Fibroblast of skin of left quadriceps (primary cell): Measurements from ENCODE around the gene TMBIM6.
"Not testable (repeated sequence)": the region's sequence is repeated elsewhere in the genome, so short reads cannot be mapped to it uniquely, and the experiment has no call there.

Source experiments
- DNase-seq, 2 experiments: peaks; one replicate each; pipeline ENCODE4 v3.0.0-alpha.2; 2013; ENCODE audit warnings: low read depth in 2 of 2

The TMBIM6 gene

DNA sequence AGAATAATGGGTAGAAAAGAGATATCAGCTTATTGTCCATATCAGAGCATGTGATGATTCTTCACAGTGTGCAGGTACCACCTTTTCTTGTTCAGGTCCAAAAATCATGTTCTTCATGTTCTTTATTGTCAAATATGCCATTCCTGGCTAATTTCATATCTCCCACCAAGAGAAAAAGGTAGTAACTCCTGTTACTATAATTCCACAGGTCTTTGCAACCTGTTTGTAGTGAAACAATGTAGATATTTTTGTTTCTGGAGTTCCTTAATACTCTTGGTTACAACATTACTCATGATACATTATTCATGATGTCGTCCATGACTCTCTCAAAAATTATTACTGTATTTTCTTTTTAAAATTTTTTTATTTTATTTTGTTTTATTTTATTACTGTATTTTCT is 11.3 kb upstream of the TMBIM6 start:
- DNase-seq = no peak

DNA sequence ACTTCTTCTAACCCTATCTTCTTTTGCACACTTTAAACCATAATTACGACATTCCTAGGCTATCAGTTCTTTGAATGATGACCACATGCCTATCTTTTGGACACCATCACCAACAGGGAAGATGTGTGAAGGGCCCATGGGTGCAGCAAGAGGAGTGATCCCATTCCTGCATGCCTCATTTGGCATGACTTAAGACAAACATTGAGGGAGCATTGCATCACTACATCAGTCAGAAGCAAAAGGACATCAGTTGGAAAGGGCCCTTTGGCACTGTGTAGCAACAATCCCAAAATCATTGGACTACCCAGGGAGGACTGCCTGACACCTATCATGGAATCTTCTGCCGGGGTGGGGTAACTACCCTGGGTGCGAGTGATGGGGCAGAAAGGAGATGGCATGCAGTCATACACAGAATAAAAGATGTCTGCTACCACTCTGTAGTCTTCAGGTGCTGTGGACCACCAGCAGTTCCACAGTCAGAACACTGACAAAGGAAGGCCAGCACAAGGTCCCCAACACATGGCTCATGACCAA is 10.7 kb upstream of the TMBIM6 start:
- DNase-seq = no peak

DNA sequence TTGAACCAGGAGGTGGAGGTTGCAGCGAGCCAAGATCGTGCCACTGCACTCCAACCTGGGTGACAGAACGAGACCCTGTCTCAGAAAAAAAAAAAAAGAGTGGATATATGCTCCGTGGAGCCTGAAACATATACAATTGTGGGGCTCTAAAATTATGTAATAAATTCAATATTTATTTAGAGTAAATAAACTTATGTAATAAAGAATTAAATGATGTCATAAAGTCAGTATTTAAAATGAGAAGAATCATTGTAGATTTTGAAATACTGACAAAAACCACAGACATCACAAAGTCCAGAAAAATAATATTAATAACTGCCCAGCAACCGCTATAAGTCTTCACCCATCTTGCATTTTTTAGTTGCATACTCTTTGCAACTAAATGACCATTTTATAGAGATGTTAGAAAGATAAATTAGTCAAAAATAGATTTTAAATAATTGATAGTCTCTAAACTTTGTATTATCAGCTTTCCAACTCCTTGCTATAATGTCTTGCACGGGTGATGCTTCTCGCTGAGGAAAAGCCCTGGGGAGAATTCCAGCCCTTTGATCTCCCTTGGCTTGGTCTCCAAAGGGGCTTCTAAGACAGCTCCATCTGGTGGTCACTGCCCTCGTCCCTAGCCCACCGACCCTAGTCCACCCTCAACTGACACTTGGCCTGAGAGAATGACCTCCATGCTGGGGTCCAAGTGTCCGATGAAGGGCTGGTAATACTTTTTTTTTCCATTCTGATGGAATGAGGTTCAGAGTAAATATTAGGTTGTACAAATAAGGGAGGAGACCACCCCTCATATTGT is 7.9 kb upstream of the TMBIM6 start:
- no peak for DNase-seq

DNA sequence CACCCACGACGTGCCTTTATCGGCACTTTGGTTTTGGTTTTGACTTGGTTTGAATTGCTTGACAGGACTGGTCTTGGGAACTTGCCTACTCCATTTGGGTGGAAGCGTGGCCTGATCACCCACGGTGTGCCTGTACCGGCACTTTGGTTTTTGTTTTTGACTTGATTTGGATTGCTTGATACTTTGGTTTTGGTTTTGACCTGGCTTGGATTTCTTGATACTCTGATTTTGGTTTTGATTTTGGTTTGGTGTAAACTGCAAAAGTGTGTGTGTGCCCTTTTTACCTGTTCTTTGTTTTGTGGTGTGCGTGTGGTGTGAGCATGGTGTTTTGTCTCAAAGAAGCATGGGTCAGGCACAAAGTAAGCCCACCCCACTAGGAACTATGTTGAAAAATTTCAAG is 6.5 kb upstream of the TMBIM6 start:
- DNase-seq = not testable (repeated sequence)

DNA sequence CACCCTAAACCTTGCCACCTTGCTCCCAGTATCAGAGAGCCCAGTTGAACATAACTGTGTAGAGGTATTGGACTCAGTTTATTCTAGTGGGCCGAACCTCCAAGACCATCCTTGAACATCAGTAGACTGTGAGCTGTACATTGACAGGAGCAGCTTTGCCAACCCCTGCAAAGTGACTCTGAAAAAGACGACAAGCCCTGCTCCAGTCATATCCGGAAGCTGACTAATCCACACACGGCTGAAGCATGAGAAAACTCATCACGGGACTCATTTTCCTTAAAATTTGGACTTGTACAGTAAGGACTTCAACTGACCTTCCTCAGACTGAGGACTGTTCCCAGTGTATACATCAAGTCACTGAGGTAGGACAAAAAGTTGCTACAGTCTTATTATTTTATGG is 2.6 kb upstream of the TMBIM6 start:
- not testable (repeated sequence) for DNase-seq

DNA sequence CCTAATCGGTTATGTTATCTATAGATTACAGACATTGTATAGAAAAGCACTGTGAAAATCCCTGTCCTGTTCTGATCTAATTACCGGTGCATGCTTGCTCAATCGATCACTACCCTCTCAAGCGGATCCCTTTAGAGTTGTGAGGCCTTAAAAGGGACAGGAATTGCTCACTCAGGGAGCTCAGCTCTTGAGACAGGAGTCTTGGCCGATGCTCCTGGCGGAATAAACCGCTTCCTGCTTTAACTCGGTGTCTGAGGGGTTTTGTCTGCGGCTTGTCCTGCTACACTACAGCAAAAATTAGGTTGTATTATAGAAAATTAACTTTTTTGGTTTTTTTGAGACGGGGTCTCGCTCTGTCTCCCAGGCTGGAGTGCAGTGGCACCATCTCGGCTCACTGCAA is 1.1 kb upstream of the TMBIM6 start:
- DNase-seq = not testable (repeated sequence)

DNA sequence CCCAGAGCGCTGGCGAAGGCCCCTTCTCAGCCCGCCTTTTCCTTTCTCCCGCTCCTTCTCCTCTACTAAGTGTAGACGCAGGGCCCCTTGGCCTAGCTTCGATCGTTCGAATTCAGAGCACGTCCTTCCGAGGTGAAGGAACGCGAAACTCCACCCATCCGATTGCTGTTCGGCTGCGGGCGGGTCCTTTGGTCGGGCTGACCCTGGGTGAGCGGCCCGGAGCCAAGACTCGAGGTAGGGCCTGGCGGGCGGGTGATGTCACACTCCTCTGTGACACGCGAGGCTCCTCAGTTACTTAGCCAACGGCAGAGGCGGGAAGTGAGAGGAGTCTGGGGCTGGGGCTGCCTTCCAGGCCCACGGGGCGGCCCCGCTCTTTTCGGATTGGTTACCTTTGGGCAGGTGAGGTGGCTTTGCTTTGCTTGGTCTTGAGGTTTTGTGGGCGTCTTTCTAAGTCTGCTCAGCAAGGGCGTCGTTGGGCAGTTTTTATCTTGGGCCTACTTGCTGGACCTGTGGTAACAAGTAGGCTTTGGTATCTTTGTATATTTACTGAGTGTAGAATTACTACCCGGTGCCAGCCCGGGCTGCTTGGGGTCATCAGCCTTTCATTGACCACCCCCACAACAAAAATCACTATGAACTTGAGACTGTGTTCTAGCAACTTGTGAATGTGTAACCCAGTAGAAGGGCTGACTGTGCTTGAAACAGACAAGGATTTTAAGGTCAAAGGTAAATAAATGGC is 694 bp downstream of the TMBIM6 start:
- DNase-seq = peak; percentile 24 to 29

DNA sequence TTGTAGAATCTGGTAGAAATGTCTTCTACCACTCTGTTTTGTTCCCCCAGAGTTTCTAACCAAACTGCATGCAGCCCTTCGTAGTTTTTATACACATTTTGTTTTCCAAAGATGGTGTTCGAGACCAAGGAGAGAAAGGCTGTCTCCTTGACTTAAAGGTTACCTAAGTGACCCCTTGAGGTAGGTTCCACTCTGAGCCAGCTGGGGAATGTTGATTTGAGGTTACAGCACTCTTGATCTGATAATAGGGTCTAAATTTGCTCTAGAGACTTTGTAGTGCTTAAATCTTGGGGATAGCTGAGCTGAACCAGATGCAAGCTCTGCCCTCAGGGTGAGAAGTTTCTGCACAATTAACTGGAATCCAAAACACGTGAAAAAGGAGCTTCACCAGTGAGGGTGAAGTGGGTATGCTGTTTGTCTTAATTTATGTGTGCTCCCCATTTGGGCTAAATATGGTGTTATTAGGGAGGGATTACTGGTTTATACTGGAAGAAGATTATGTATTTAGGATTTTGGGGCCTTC is 3.1 kb downstream of the TMBIM6 start:
- no peak for DNase-seq

DNA sequence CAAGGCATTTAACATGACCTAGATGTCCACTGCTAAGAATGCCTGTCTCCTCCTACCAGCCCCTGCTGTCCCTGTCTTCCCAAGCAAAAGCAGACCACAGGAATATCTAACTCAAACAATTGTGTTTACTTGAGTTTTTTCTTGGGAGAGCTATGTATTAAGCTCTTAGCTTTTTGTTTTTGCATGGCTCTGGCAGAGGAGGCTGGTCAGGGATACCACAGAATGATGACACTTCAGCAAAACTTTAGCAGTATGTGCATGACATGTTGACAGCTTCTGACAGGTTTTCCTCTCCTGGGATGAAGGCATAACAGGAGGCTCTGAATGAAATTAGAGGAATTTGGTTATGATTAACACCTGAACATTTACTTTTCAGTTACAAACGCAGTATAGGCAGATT is 6.9 kb downstream of the TMBIM6 start:
- no peak for DNase-seq

DNA sequence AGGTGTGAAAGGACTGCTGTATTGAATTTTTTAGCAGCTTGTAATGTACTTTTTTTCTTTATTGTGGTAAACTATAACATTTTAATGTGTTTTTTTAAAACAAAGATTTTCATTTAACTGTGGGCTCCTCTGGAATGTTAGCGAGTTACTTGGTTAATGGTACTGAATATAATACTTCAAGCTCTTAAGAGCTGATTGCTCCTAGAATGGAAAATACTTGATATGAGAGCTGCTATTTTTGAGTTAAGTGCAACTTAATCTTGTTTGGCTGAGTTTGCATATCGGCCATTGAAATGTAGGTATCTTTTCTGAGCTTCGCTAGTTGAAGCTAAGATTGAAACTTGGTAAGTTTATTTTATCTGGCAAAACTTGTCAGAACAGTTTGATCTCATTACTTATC is 7.4 kb downstream of the TMBIM6 start:
- DNase-seq = no peak

DNA sequence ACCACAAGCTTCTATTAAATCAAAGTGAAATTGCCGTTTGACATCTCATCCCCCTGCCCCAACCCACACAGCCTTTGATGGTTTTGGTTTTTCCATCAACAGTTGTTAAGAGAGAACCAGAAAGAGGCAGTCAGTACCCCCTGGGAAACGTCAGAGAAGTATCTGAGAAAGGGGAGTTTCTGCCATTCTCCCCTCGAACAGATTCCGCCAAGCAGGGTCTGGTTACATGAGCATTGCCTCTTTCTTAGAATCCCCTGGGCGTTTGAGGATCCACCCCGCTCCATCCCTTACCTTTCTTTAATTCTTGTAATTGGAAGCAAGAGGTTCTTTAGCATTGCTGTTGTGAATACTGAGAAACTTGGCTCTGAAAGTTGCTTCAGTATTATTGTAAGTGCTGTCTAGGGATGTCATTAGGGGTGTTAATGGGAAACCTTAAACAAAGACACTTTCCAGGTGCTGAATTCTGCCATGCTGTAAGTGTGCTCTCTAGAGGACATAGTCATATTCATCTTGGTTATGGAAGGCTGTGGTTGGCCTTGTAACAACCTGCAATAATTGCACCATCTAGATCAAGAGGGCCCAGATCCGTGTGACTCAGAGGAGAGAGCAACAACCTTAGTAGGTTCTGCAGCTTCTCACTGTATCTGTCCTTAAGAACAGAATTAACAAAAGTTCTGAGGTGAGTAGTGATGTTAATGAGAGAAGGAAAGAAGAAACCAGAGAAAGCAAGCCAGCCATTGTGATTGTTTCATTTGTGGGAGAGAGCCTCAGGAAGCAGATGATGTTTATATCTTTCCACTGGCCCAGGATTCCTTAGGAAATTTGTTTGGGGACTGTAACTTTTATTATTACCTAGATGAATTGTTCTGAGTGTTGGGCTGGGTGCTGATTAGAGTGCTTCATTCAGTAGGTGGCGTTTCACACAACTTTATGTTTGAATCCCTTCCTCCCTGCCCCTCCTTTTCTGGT is 9.0 kb downstream of the TMBIM6 start:
- peak; percentile 42 to 53 for DNase-seq

DNA sequence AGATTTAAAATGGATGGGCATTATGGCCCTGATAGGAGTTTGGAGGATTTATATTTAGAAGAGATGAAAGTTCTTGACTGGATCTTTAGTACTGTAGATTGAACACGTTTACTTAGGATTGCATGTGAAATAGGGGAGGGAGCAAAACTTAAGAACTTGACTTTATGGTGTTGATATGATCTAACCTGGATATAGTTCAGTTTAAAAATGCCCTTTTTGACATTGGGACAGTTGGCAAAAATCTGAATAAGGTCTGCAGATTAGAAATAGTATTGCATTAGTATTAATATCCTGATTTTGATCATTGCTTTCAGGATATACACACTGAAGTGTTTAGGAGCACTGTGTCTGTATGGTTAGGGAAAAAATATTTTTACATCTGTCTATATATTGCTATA is 9.6 kb downstream of the TMBIM6 start:
- DNase-seq = no peak

DNA sequence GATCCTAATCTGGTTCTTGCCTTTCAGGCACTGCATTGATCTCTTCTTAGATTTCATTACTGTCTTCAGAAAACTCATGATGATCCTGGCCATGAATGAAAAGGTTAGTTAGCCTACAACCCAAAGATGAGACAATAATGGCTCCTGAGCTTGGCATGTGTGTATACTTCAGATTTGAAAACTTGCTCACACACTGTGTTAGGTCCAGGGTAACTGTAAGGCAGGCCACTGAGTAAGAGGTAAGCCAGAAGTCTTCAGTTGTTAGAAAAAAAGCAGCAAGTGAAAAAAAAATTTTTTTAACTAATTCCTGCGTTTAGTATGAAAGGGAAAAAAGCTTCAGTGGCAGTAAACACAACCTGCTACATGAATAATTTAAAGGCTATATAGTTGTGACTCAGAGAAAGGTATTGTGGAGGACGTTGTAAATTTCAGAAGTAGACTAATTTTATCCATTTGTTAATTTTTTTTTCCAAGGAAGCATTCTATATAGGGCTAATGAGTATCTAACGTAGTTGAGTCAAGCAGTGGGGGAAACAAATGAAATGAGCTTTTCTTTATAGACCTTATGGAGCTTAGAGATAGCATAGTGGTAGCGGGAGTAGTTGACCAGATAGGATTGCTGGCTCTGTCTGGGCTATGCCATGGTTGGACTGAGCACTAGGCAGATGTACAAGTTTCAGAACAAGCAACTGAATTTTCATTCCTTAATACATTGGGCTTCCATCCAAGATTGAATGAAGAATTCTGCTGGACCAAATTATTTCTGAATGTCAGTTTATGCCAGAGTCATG is 20.5 kb downstream of the TMBIM6 start:
- no peak for DNase-seq

DNA sequence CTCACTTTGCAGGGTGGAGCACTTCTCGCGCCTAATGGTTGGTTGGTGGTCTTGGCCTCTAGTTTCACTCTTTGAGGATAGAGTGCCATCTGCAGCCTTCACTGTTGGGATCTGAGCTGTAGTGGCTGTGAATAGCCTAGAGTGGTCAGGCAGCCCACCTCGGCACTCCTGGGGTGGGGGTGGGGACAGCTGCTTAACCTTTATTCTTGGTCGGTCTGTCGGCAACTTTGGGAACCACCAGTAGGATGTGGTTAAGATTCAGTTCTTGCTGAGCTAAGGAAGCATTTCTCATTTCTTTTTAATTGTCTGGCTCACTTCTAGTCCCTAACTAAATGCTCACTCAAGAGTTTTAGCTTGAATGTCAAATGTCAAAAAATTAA is 21.1 kb downstream of the TMBIM6 start:
- DNase-seq = no peak

DNA sequence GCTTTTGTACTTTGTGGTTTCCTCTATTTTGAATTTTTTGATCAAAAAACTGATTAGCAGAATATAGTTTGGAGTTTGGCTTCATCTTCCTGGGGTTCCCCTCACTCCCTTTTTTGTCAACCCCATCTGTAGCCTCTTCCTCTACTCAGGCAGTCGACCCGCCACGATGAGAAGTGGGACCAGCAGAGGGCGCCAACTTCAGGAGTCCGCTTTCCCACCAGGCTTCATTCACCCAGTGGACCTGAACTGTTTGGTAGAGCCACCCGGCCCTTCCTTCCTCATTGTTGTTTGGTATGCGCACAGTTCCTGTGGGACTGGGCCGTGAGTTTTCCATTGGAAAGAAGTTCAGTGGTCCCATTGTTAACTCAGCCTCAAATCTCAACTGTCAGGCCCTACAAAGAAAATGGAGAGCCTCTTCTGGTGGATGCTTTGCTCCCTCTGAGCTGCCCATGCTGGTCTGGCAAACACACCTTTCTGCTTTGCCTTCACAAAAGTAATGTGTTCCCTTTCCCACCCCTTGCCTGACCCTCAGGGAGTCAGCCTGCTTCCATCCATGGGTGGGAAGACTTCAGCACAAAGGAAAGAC is 21.7 kb downstream of the TMBIM6 start:
- no peak for DNase-seq

DNA sequence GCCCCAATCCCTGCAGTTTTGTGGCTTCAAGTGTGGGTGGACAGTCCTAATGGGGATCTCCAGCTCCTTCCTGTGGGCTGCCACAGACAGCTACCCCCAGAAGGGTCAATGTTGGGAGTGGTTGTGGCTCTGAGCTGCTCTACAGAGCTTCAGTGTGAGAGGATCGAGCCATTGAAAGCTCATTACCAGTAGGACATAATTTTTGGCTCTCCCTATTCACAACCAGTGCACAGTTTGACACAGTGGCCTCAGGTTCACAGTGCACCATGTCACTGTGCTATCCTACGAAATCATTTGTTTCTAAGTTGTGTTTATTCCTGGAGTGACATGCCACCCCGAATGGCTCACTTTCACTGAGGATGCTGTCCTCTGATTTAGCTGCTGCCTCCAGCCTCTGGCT is 22.8 kb downstream of the TMBIM6 start:
- no peak for DNase-seq

DNA sequence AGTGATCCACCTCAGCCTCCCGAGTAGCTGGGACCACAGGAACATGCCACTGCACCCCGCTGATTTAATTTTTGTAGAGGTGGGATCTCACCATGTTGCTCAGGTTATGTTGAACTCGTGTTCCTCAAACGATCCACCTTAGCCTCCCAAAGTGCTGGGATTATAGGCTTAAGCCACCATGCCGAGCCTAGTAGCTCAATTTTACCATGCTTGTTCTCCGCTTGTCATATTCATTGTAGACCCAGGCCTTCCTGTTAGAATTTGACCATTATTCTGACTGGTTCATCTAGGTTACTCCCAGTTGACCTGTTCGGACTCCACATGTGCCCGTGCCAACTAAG is 24.7 kb downstream of the TMBIM6 start:
- no peak for DNase-seq

DNA sequence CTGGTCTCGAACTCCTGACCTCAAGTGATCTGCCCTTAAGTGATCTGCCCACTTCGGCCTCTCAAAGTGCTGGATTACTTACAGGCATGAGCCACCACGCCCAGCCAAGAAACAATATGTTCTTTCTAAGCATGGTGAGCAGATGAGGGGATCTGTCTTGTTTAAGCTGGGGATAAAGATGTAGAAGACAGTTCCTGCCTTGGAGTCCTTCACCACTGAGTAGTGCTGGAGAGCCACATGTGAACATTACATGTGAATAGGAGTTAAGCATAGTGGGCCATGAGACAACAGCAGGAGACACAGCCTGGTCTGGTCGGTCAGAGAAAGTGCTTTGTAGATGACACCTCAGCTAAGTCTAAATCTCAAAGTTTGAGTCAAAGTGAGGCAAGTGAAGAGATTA is 26.0 kb downstream of the TMBIM6 start:
- no peak for DNase-seq

DNA sequence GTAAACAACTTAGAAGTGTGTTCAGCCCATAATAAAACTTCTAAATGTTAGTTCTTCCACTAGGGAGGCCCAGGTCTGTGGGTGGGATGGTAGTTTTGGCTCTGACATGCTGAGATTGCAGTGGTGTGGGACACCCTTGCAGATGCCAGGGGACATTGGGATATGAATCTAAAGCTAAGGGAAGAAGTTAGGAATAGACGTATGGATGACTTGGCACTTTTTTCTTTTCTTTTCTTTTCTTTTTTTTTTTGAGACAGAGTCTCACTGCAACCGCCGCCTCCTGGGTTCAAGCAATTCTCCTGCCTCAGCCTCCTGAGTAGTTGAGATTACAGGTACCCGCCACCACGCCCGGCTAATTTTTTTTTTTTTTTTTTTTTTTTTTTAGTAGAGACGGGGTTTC is 31.7 kb downstream of the TMBIM6 start:
- DNase-seq = not testable (repeated sequence)

DNA sequence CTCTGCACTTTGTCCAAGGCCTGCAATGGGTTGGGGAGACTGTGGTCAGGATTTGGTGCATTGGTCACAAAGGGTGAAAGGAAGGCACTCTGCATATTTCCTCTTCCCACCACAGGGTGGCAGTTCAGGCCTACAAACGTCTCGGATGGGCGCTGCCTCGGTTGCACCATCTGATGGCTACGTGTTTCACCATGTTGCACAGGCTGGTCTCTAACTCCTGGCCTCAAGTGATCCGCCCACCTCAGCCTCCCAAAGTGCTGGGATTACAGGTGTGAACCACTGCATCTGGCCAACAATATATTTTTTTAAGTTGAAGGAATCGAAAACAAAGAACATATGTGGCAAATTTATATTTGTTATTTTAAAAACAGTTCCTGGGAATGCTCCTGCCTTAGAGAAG is 35.1 kb downstream of the TMBIM6 start:
- peak; percentile 52 to 62 for DNase-seq

DNA sequence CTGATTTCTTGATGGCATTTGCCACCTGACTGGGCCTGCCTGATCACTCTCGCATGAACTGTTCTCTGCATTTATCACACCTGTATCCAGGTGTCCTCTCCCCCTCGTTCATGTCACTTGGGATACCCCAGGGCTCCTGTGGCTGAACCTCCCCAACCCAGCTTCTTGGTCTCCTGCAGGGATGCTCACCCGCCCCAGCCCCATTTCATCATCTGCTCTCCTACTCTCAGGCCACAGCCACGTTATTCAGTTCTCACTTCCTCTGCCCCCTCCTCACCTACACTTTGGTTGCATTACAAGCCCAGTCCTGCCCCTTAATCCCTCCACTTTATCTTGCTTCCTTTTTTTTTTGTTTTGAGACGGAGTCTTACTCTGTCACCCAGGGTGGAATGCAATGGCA is 35.5 kb downstream of the TMBIM6 start:
- DNase-seq = no peak
